ENCODE measurements around the gene KCND3. TPM values are rescaled to one million over a fixed set of nuclear protein-coding genes. Genes with fewer than 3 reads are reported as not detected.

Gene KCND3
- total and polyA plus RNA-seq, 12 donors, result 0.39 to 6.7 (median 3.1) TPM

DNA sequence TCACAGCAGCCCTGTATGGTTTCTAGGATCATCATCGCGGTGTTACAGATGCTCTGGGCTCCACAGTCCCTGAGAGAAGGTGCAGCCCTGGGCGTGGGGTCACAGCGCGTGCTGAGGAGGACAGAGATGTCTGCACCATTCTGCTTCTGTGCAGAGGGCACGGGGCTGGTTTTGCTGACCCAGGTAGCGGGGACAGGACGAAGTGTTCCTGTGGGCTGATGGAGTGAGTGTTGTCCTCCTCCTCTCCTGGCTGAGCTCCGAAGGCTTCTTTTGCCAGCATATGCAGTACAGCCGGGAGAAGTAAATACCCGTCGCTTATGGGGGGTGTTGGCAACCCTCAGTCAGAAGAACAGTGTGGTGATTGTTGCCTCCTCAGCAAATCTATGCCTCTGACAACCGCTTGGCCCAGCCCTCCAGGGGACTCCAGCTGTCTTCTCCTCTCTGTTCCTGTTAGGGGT, 132.2 kb downstream of the KCND3 start:
- DNase-seq, result no peak
- TF ChIP-seq, protein P1, sequence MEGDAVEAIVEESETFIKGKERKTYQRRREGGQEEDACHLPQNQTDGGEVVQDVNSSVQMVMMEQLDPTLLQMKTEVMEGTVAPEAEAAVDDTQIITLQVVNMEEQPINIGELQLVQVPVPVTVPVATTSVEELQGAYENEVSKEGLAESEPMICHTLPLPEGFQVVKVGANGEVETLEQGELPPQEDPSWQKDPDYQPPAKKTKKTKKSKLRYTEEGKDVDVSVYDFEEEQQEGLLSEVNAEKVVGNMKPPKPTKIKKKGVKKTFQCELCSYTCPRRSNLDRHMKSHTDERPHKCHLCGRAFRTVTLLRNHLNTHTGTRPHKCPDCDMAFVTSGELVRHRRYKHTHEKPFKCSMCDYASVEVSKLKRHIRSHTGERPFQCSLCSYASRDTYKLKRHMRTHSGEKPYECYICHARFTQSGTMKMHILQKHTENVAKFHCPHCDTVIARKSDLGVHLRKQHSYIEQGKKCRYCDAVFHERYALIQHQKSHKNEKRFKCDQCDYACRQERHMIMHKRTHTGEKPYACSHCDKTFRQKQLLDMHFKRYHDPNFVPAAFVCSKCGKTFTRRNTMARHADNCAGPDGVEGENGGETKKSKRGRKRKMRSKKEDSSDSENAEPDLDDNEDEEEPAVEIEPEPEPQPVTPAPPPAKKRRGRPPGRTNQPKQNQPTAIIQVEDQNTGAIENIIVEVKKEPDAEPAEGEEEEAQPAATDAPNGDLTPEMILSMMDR (IDR thresholded peaks at IDR 0.05), result no peak
- no peak for TF ChIP-seq POLR2A (IDR thresholded peaks at IDR 0.05)
- Histone ChIP-seq H3K9me3 (replicated peaks in 1 of 3) (no peaks in the 10 kb centered on the region), H3K4me3 (no peak overlapping the region), H3K27ac (no peak overlapping the region), H3K4me1 (replicated peaks in 1 of 2) (no peaks in the 10 kb centered on the region), H3K36me3 (replicated peaks in 1 of 2) (no peaks in the 10 kb centered on the region), H3K27me3 (no peaks in the 10 kb centered on the region)
- intact Hi-C loops (cut with DNase I), result no loop called here
- 82 to 90% (median 83%) methylated on average over 13 of the region's 13 CpGs for WGBS, 4 donors

DNA sequence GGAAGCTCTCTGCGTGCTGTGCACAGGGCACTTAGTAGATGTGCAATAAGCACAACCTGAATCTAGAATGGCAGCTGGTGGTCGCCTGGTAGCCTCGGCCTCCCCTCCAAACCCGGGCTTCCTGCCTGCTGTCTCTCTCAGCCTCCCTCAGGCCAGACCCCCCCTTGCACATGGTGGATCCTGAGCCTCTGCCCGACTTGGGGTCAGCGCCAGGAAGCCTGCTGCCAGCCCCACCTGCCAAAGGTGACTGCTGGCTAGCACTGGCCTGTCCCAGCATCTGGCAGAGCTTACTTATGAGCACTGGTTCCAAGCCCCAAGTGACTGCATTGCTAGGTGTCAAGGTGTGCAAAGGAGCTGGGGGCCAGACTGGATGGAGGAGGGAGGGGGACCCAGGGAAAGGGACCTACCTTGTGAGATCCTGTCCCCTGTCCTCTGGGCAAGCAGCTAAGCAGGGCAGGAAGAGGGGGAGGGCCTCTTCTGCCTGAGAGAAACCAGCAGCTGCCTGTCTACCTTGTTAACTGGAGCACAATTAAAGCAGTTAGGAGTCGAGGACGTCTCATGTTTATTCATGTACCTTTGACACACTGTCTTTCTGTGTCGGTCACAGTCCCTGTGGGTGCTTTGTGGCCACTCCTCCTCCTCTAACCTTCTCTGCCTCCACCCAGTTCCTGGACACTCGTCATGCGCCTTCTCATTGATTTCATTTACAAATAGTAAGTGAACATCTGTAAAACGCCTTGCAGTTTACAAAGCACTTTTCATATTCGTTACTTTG, 132.9 kb downstream of the KCND3 start:
- intact Hi-C loops (cut with DNase I), result no loop called here
- no peaks in the 10 kb centered on the region for H3K36me3 ChIP-seq (replicated peaks in 1 of 2)
- no peak for DNase-seq
- WGBS, 4 donors, result 72 to 84% (median 77%) methylated on average over 8 to 13 of the region's 13 CpGs
- no peak overlapping the region for H3K4me3 ChIP-seq
- TF ChIP-seq, protein P1 (IDR thresholded peaks at IDR 0.05), result no peak
- TF ChIP-seq POLR2A (IDR thresholded peaks at IDR 0.05), result no peak
- no peaks in the 10 kb centered on the region for H3K4me1 ChIP-seq (replicated peaks in 1 of 2)
- no peak overlapping the region for H3K27ac ChIP-seq
- H3K27me3 ChIP-seq, result no peaks in the 10 kb centered on the region
- H3K9me3 ChIP-seq (replicated peaks in 1 of 3), result no peaks in the 10 kb centered on the region

DNA sequence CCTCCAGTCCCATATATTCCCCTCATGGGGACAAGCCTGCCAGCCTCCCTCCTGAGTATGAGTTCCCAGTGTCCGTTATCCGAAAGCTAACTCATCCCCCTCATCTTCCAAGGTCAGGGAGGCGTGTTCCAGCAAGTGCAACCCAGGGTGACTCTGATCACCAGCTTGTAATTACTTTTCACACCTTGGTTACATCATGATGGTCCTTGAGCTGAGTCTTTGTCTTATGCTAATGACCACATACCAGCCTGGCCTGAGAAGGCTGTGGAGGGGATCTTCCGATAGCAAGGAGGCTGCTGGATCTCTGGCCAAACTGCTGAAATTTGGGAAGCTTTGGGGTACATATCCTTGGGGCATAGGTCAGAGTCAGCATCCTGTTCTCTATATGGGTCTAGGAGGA, 134.2 kb downstream of the KCND3 start:
- no peak overlapping the region for H3K27ac ChIP-seq
- no peaks in the 10 kb centered on the region for H3K4me1 ChIP-seq (replicated peaks in 1 of 2)
- 79 to 91% (median 88%) methylated on average over 4 of the region's 4 CpGs for WGBS, 4 donors
- no peaks in the 10 kb centered on the region for H3K9me3 ChIP-seq (replicated peaks in 1 of 3)
- TF ChIP-seq POLR2A (IDR thresholded peaks at IDR 0.05), result no peak
- TF ChIP-seq, protein P1 (IDR thresholded peaks at IDR 0.05), result no peak
- no peak for DNase-seq
- H3K4me3 ChIP-seq, result no peak overlapping the region
- no peaks in the 10 kb centered on the region for H3K36me3 ChIP-seq (replicated peaks in 1 of 2)
- no peaks in the 10 kb centered on the region for H3K27me3 ChIP-seq
- intact Hi-C loops (cut with DNase I), result no loop called here

DNA sequence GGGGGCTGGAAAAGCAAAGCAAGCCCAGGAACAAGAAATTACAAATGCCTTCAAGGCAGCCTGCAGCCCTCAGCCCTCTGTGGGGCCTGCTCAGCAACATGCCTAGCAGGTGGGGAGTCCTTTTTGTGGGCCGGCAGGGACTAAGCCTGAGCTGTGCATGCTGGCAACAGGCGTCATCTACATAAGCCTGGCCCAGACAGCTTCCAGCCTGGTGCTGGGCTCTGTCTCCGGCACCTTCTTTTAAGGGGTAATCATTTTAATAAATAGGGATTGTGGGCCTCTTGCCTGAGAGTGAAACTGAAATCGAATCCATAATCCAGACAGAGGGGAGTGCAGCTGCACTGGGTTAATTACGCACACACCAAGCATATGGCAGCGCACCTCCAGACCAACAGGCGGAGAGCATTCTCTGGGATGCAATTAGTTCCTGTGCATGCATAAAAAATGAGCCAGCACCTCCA, 137.2 kb downstream of the KCND3 start:
- Histone ChIP-seq H3K4me1 (replicated peaks in 1 of 2) (no peaks in the 10 kb centered on the region), H3K9me3 (replicated peaks in 1 of 3) (no peaks in the 10 kb centered on the region), H3K27me3 (no peaks in the 10 kb centered on the region), H3K36me3 (replicated peaks in 1 of 2) (no peaks in the 10 kb centered on the region), H3K4me3 (no peak overlapping the region), H3K27ac (no peak overlapping the region)
- TF ChIP-seq, protein P1 (IDR thresholded peaks at IDR 0.05), result no peak
- no peak for TF ChIP-seq POLR2A (IDR thresholded peaks at IDR 0.05)
- DNase-seq, result no peak
- whole genome bisulfite sequencing, 4 donors, result 82 to 87% (median 86%) methylated on average over 7 of the region's 7 CpGs
- intact Hi-C loops (cut with DNase I), result no loop called here
